DOHH2 (cell line): ENCODE measurements around the gene SSBP3.

ENCODE experiments used
- EZH2phosphoT487 ChIP-seq: fragments of 200-600 bp; sonication (generic); IDR thresholded peaks from 2 replicates; pipeline ENCODE4 v1.6.1; 2017; ENCODE audit warnings: borderline replicate concordance, mild to moderate bottlenecking, antibody characterized with exemption, low read length, moderate library complexity, mixed read lengths
- TF ChIP-seq, protein P1 (sequence below): fragments of 200-600 bp; sonication (generic); IDR thresholded peaks from one replicate; pipeline ENCODE4 v1.5.1; 2014; ENCODE audit warnings: antibody characterized with exemption, mild to moderate bottlenecking, low read depth, low read length; ENCODE audit not compliant: poor library complexity, severe bottlenecking

DNA sequence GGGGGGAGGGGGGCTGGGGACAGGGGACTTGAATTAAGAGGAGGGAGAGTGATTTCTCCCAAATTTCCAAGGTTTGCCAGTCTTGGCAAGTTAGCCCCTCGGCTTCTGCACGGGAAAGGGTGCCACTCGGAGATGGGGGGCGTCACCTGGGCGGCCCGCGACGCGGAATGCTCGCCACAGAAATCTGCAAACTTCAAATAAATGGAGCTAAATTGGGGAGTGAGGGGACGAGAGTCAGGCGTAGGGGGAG, 885 bp upstream of the SSBP3 start:
- TF ChIP-seq, protein P1, sequence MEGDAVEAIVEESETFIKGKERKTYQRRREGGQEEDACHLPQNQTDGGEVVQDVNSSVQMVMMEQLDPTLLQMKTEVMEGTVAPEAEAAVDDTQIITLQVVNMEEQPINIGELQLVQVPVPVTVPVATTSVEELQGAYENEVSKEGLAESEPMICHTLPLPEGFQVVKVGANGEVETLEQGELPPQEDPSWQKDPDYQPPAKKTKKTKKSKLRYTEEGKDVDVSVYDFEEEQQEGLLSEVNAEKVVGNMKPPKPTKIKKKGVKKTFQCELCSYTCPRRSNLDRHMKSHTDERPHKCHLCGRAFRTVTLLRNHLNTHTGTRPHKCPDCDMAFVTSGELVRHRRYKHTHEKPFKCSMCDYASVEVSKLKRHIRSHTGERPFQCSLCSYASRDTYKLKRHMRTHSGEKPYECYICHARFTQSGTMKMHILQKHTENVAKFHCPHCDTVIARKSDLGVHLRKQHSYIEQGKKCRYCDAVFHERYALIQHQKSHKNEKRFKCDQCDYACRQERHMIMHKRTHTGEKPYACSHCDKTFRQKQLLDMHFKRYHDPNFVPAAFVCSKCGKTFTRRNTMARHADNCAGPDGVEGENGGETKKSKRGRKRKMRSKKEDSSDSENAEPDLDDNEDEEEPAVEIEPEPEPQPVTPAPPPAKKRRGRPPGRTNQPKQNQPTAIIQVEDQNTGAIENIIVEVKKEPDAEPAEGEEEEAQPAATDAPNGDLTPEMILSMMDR, result no peak
- no peak for TF ChIP-seq EZH2phosphoT487
